Liver (tissue), 9 donors: Measurements from ENCODE around the gene RNF8. TPM values are rescaled to one million over a fixed set of nuclear protein-coding genes. Genes with fewer than 3 reads are reported as not detected.

Experiments used
- DNase-seq: peaks from one replicate; pipeline ENCODE4 v3.0.0-alpha.2; 2017; ENCODE audit warnings: low spot score
- H3K27ac ChIP-seq, 2 donors: one replicate each; pipeline ENCODE4 v1.7.0; 2013; ENCODE audit warnings: inconsistent platforms in 2 of 2, low read length in 2 of 2, control low read depth in 1 of 2, low read depth in 1 of 2, mild to moderate bottlenecking in 1 of 2
- H3K27me3 ChIP-seq, 4 donors: one replicate each; pipeline versions ENCODE4 v1.6.1 to v1.7.0; 2013; ENCODE audit warnings: low read length in 3 of 4, inconsistent platforms in 1 of 4, mild to moderate bottlenecking in 1 of 4, moderate library complexity in 1 of 4; ENCODE audit not compliant: control insufficient read depth in 4 of 4, insufficient read depth in 4 of 4
- H3K36me3 ChIP-seq, 4 donors: one replicate each; pipeline versions ENCODE4 v1.6.1 to v1.7.0; 2013; ENCODE audit warnings: low read length in 3 of 4, mild to moderate bottlenecking in 3 of 4, low read depth in 1 of 4, moderate library complexity in 1 of 4; ENCODE audit not compliant: control insufficient read depth in 4 of 4, insufficient read depth in 3 of 4
- H3K4me1 ChIP-seq, 4 donors: one replicate each; pipeline versions ENCODE4 v1.6.1 to v1.7.0; 2013; ENCODE audit warnings: low read length in 3 of 4, mild to moderate bottlenecking in 3 of 4, moderate library complexity in 1 of 4; ENCODE audit not compliant: control insufficient read depth in 4 of 4, insufficient read depth in 4 of 4
- H3K4me3 ChIP-seq, 3 donors: one replicate each; pipeline versions ENCODE4 v1.6.1 to v1.7.0; 2013; ENCODE audit warnings: low read length in 3 of 3, control low read depth in 1 of 3, low read depth in 1 of 3, mild to moderate bottlenecking in 1 of 3
- H3K9ac ChIP-seq, 2 donors: one replicate each; pipeline ENCODE4 v1.7.0; 2013; ENCODE audit warnings: low read length in 2 of 2, mild to moderate bottlenecking in 2 of 2, moderate library complexity in 2 of 2, control low read depth in 1 of 2, low read depth in 1 of 2
- H3K9me3 ChIP-seq, 4 donors: one replicate each; pipeline versions ENCODE4 v1.6.1 to v1.7.0; 2013; ENCODE audit warnings: low read length in 3 of 4; ENCODE audit not compliant: control insufficient read depth in 4 of 4
- CTCF ChIP-seq: fragments of 150-350 bp; IDR thresholded peaks from 2 replicates; pipeline ENCODE4 v1.5.1; 2017; ENCODE audit warnings: improper control_type of control experiment, low read depth, low read length; ENCODE audit not compliant: missing input control
- FOXA1 ChIP-seq: IDR thresholded peaks from 2 replicates; pipeline ENCODE4 v1.6.1; 2016; ENCODE audit warnings: antibody characterized with exemption
- FOXA2 ChIP-seq: IDR thresholded peaks from 2 replicates; pipeline ENCODE4 v1.6.1; 2016; ENCODE audit warnings: antibody characterized with exemption
- GABPA ChIP-seq, 2 donors: IDR thresholded peaks in 1 of 2; conservative IDR thresholded peaks in 1 of 2; 2 replicates each; pipeline ENCODE4 v1.6.1; 2016; ENCODE audit warnings: antibody characterized with exemption in 2 of 2, mild to moderate bottlenecking in 1 of 2, moderate library complexity in 1 of 2
- HNF4A ChIP-seq, 2 donors: conservative IDR thresholded peaks; 2 replicates each; pipeline ENCODE4 v1.6.1; 2016; ENCODE audit warnings: antibody characterized with exemption in 2 of 2, mild to moderate bottlenecking in 2 of 2
- HNF4G ChIP-seq: IDR thresholded peaks from 2 replicates; pipeline ENCODE4 v1.6.1; 2016; ENCODE audit warnings: antibody characterized with exemption
- MAX ChIP-seq: IDR thresholded peaks from 2 replicates; pipeline ENCODE4 v1.6.1; 2016; ENCODE audit warnings: antibody characterized with exemption
- NR2F2 ChIP-seq: IDR thresholded peaks from 2 replicates; pipeline ENCODE4 v1.6.1; 2016; ENCODE audit warnings: antibody characterized with exemption
- RAD21 ChIP-seq, 2 donors: IDR thresholded peaks; 2 replicates each; pipeline ENCODE4 v1.6.1; 2016; ENCODE audit warnings: antibody characterized with exemption in 2 of 2, mild to moderate bottlenecking in 2 of 2
- REST ChIP-seq: IDR thresholded peaks from 2 replicates; pipeline ENCODE4 v1.6.1; 2016; ENCODE audit warnings: antibody characterized with exemption, mild to moderate bottlenecking
- RXRA ChIP-seq, 2 donors: IDR thresholded peaks; 2 replicates each; pipeline ENCODE4 v1.6.1; 2017 to 2018; ENCODE audit warnings: antibody characterized with exemption in 2 of 2, mild to moderate bottlenecking in 1 of 2
- SP1 ChIP-seq: IDR thresholded peaks from 2 replicates; pipeline ENCODE4 v1.6.1; 2018; ENCODE audit warnings: antibody characterized with exemption, mild to moderate bottlenecking
- TAF1 ChIP-seq: conservative IDR thresholded peaks from 2 replicates; pipeline ENCODE4 v1.6.1; 2016; ENCODE audit warnings: antibody characterized with exemption, mild to moderate bottlenecking
- YY1 ChIP-seq: IDR thresholded peaks from 2 replicates; pipeline ENCODE4 v1.6.1; 2016; ENCODE audit warnings: antibody characterized with exemption, mild to moderate bottlenecking
- ZBTB33 ChIP-seq: IDR thresholded peaks from 2 replicates; pipeline ENCODE4 v1.6.1; 2016; ENCODE audit warnings: antibody characterized with exemption
- WGBS: extraction: QIAGEN DNeasy Blood & Tissue Kit; methylation state at CpG from one replicate; pipeline ENCODE4 v1.1.7; 2013; 5-methylcytosine and 5-hydroxymethylcytosine counted together
- polyA plus RNA-seq, 2 donors: library from polyadenylated mRNA; stranded (reverse) in 1 of 2; unstranded in 1 of 2; fragments of 200-250 nt in 1 of 2; fragments of >200 nt in 1 of 2; fragmentation: Nextera tagmentation in 1 of 2; extraction: Ambion mirVana in 1 of 2; gene quantifications; one replicate each; pipeline versions ENCODE4 v1.2.1 to v1.2.3, GENCODE V29; 2013 to 2015
- total RNA-seq, 2 donors: library from RNA; depleted of rRNA; stranded (reverse); fragments of >200 nt; gene quantifications; one replicate each; pipeline ENCODE4 v1.2.3, GENCODE V29; 2014
- donor health status: healthy.
- donor health status: healthy.
- donor health status: healthy.
- donor health status: healthy.
- donor health status: healthy.

The RNF8 gene
- total and polyA plus RNA-seq, 4 donors, result 6.1 to 9.9 (median 7.5) TPM

GRCh38 chr6:37433657-37434271 lies 80.0 kb downstream of the RNF8 start:
- Histone ChIP-seq H3K36me3 (peaks cover 0 to 23% (median 10%) of the 10 kb centered on the region in 4 donors), H3K9ac (peak overlapping the region; percentile 91 to 92), H3K9me3 (no peaks in the 10 kb centered on the region), H3K4me3 (peak overlapping the region; percentile 80 to 96 (median 93)), H3K27me3 (no peaks in the 10 kb centered on the region), H3K27ac (peak overlapping the region; percentile 90 to 92), H3K4me1 (peaks cover 0 to 16% (median 12%) of the 10 kb centered on the region in 4 donors)
- TF ChIP-seq ZBTB33 (no peak), RAD21 (IDR thresholded peaks at IDR 0.05) (no peak), SP1 (no peak), HNF4G (no peak), RXRA (IDR thresholded peaks at IDR 0.05) (no peak), CTCF (no peak), FOXA1 (no peak), HNF4A (conservative IDR thresholded peaks at IDR 0.05) (no peak), YY1 (no peak), REST (no peak), TAF1 (no peak)
- 10% methylated on average over 13 of the region's 13 CpGs for WGBS
- DNase-seq, result no peak

- H3K27ac ChIP-seq, result no peak overlapping the region
- no peak for DNase-seq
- H3K4me3 ChIP-seq, result no peak overlapping the region
- H3K9ac ChIP-seq, result no peak overlapping the region
- no peaks in the 10 kb centered on the region for H3K27me3 ChIP-seq
- peaks cover 0 to 23% (median 15%) of the 10 kb centered on the region in 4 donors for H3K36me3 ChIP-seq
- no peaks in the 10 kb centered on the region for H3K9me3 ChIP-seq
- 85% methylated on average over 4 of the region's 4 CpGs for WGBS
- peaks cover 0 to 16% (median 12%) of the 10 kb centered on the region in 4 donors for H3K4me1 ChIP-seq
- TF ChIP-seq MAX (no peak), HNF4G (no peak), SP1 (no peak), ZBTB33 (no peak), REST (no peak), GABPA (IDR thresholded peaks at IDR 0.05 in 1 of 2, conservative IDR thresholded peaks at IDR 0.05 in 1 of 2) (no peak), YY1 (no peak), NR2F2 (no peak), RXRA (IDR thresholded peaks at IDR 0.05) (no peak), FOXA2 (no peak), RAD21 (IDR thresholded peaks at IDR 0.05) (no peak), FOXA1 (no peak), HNF4A (conservative IDR thresholded peaks at IDR 0.05) (no peak)
Measured at GRCh38 chr6:37435373-37435772, 81.6 kb downstream of the RNF8 start.
